ENCODE measurements around the gene ST8SIA1.

Gene ST8SIA1

DNA sequence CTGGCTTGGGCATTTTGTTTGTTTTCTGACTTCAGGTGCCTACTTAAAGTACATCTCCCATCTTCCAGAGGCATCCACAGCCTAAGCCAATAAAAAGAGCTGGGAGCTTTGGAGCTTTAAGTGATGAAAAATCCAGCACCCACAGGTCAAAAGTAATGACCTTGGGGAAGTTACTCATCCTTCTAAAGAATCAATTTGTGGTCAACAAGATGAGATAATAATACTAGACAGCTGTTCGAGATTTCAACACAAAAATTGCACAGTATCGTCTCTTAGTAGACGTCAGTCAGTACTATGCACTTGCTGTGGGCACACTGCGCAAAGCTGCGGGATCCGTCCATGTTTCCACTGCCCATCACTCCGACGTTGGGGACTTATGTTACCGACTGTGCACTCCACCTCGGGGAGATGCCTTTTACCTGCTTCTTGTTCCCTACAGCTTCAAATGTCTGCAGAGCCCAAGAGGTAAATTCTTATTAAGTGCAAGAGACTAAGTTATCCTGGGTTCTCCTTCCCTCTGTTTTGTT, 1.3 kb downstream of the ST8SIA1 start:
- peak; percentile 20 for DNase-seq (ENCODE audit: extremely low read depth, low read depth)
- no peak overlapping the region for H3K4me3 ChIP-seq (replicated peaks; ENCODE audit: low read depth, low read length)
- TF ChIP-seq, protein P1, sequence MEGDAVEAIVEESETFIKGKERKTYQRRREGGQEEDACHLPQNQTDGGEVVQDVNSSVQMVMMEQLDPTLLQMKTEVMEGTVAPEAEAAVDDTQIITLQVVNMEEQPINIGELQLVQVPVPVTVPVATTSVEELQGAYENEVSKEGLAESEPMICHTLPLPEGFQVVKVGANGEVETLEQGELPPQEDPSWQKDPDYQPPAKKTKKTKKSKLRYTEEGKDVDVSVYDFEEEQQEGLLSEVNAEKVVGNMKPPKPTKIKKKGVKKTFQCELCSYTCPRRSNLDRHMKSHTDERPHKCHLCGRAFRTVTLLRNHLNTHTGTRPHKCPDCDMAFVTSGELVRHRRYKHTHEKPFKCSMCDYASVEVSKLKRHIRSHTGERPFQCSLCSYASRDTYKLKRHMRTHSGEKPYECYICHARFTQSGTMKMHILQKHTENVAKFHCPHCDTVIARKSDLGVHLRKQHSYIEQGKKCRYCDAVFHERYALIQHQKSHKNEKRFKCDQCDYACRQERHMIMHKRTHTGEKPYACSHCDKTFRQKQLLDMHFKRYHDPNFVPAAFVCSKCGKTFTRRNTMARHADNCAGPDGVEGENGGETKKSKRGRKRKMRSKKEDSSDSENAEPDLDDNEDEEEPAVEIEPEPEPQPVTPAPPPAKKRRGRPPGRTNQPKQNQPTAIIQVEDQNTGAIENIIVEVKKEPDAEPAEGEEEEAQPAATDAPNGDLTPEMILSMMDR (IDR thresholded peaks at IDR 0.05; ENCODE audit: low read depth, low read length, missing control alignments) = no peak

GRCh38 chr12:22332202-22332601, 2.3 kb downstream of the ST8SIA1 start:
- no peak overlapping the region for H3K4me3 ChIP-seq (replicated peaks; ENCODE audit: low read depth, low read length)
- TF ChIP-seq, protein P1 (IDR thresholded peaks at IDR 0.05; ENCODE audit: low read depth, low read length, missing control alignments) = no peak

DNA sequence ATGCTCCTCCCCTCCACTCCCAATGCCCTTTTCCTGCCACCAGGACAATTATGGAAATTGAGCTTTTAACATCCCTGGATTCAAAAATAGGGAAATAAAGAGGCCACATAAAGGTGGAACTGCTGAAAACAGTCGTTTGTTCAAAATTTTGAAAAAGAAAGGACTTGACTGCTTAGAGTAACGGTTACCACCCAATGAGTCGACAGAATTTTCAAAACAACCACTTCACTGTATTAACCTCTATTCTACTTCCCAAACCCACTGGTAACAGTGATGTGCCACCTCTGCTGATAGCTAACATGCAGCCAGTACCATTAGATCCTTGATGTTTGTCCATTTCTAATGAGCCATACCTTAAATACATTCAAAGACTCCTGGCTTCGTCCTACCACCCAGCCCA, 4.9 kb downstream of the ST8SIA1 start:
- DNase-seq (ENCODE audit: extremely low read depth, low read depth) = no peak
- TF ChIP-seq, protein P1 (IDR thresholded peaks at IDR 0.05; ENCODE audit: low read depth, low read length, missing control alignments) = no peak
- no peak overlapping the region for H3K4me3 ChIP-seq (replicated peaks; ENCODE audit: low read depth, low read length)

More at GRCh38 chr12:22332202-22332601, 2.3 kb downstream of the ST8SIA1 start:
- no peak for DNase-seq (ENCODE audit: extremely low read depth, low read depth)

DNA sequence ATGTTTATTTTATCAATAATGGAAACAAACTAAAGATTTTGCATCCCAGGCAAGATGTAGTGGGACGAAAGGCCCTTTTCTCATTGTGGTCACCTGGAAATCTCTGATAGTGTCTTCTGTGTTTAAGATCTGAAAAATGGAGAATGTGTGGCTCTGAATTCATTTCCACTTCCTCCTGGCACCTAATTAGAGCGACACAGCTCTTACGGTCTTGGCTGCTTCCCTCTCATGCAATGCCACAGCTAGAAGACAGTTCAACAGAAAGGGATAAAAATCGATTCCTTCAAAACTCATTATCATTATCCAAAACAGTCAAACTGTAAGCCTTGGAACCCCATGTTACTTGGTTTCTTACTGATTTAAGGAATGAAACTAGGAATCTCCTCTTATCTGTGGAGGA, 9.3 kb downstream of the ST8SIA1 start:
- no peak for DNase-seq (ENCODE audit: extremely low read depth, low read depth)

DNA sequence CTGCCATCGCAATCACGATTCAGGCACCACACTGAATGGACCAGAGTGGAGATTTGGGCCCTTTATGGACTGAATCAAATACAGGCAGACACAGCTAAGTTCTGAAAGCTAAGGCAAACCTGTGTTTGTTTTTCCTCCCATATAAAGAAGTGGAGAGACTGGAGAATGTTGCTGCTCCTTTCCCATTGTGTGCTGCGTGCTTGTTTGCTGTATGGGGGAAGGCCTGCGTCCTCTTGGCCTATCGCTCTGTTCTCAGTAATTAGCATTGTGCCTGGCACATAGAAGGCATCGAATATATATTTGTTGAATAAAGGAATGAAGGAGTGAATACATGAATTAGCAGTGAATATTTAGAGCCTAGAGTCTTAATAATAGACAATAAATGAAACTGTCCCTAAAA, 12.4 kb downstream of the ST8SIA1 start:
- no peak for DNase-seq (ENCODE audit: extremely low read depth, low read depth)
- H3K4me3 ChIP-seq (replicated peaks; ENCODE audit: low read depth, low read length) = no peak overlapping the region
- TF ChIP-seq, protein P1 (IDR thresholded peaks at IDR 0.05; ENCODE audit: low read depth, low read length, missing control alignments) = no peak

More for the DNA sequence above, 9.3 kb downstream of the ST8SIA1 start:
- no peak overlapping the region for H3K4me3 ChIP-seq (replicated peaks; ENCODE audit: low read depth, low read length)
- TF ChIP-seq, protein P1 (IDR thresholded peaks at IDR 0.05; ENCODE audit: low read depth, low read length, missing control alignments) = no peak

DNA sequence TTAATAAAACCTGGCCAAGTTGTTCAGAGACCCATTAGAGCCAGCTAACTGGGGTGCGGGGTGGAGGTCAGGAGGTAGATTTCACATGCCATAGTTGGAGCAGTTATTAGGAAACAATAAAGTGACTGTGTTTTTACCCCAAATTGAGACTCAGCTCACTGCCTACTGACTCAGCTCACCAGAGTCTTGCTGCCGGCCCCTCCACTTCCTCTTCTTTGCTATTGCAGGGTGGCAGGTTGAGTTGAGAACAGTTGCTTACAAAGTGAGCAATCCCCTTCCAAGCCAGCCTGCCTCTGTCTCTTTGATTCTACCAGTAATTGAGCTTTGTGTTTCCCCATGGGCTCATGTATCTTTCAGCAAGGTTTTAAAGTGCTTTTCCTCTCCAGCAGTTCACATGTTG, 12.9 kb downstream of the ST8SIA1 start:
- TF ChIP-seq, protein P1 (IDR thresholded peaks at IDR 0.05; ENCODE audit: low read depth, low read length, missing control alignments) = no peak
- DNase-seq (ENCODE audit: extremely low read depth, low read depth) = no peak
- no peak overlapping the region for H3K4me3 ChIP-seq (replicated peaks; ENCODE audit: low read depth, low read length)

GRCh38 chr12:22321018-22321605, 13.4 kb downstream of the ST8SIA1 start:
- no peak overlapping the region for H3K4me3 ChIP-seq (replicated peaks; ENCODE audit: low read depth, low read length)
- no peak for DNase-seq (ENCODE audit: extremely low read depth, low read depth)
- TF ChIP-seq, protein P1 (IDR thresholded peaks at IDR 0.05; ENCODE audit: low read depth, low read length, missing control alignments) = no peak
